ENCODE results near the gene UTP4.

UTP4 gene

DNA sequence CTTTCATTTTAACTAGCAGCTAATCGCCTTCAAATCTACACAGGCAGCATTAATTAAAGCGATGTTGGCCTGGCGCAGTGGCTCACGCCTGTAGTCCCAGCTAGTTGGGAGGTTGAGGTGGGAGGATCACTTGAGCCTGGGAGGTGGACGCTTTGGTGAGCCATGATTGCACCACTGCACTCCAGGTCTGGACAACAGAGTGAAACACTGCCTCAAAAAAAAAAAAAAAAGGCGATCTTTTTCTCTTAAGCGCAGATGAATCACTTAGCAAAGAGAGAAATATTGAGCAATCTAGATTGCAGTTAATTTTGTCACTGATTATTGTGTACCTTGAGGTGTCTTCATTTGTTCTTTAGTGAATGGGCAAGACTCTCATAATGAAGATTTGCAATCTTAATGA, 66.9 kb downstream of the UTP4 start:
- Histone ChIP-seq H3K27me3 (ENCODE audit: control insufficient read depth in 1 of 2, insufficient read depth in 2 of 2, low read length in 2 of 2) (no peaks in the 10 kb centered on the region), H3K4me1 (ENCODE audit: insufficient read depth, low read length) (peaks cover 14% of the 10 kb centered on the region), H3K27ac (ENCODE audit: low read depth, low read length) (no peak overlapping the region), H3K4me3 (ENCODE audit: low read depth in 1 of 2, low read length in 2 of 2) (no peak overlapping the region), H3K36me3 (ENCODE audit: insufficient read depth, low read length) (no peaks in the 10 kb centered on the region), H3K9ac (ENCODE audit: low read length) (no peak overlapping the region), H3K9me3 (ENCODE audit: low read length) (no peaks in the 10 kb centered on the region)

DNA sequence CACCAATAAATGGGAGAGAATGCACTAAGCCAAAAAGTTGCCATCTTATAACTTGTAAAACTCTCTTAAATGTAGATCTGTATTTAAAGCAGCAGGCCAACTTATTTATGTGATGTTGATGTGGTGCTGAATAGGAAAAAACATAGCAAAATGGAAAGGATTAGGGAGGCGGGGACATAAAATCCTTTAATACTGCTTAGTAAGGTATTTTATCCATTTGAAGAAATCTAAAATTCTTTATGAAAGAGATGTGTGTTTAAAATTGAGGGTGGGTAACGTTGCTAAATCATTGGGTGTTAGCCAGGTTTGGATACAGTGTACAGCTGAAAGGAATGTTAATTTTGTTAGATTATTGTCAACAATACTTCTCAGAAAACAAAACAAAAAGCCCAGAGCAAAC, 68.8 kb downstream of the UTP4 start:
- Histone ChIP-seq H3K4me1 (ENCODE audit: insufficient read depth, low read length) (peaks cover 9% of the 10 kb centered on the region), H3K27me3 (ENCODE audit: control insufficient read depth in 1 of 2, insufficient read depth in 2 of 2, low read length in 2 of 2) (no peaks in the 10 kb centered on the region), H3K36me3 (ENCODE audit: insufficient read depth, low read length) (no peaks in the 10 kb centered on the region), H3K27ac (ENCODE audit: low read depth, low read length) (no peak overlapping the region), H3K4me3 (ENCODE audit: low read depth in 1 of 2, low read length in 2 of 2) (no peak overlapping the region), H3K9ac (ENCODE audit: low read length) (no peak overlapping the region), H3K9me3 (ENCODE audit: low read length) (no peaks in the 10 kb centered on the region)

DNA sequence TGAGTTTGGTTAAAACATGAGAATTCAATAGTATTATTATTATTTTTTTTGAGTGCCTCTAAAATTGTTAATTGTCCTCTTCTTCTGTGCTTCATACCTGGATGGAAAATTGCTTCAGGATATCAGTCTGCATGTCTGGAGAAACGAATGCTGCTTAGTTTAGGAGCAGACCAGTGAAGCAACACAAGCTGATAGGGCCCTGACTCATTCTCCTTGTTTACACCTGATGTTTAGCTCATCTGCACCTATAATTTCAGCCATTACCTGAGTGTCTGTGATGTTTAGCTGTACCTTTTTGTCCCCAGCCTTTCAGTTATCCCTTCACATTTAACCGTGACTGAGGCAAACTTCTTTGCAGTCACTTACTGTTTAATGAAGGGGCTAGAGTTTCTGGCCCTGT, 69.3 kb downstream of the UTP4 start:
- Histone ChIP-seq H3K9ac (ENCODE audit: low read length) (no peak overlapping the region), H3K4me1 (ENCODE audit: insufficient read depth, low read length) (peaks cover 9% of the 10 kb centered on the region), H3K9me3 (ENCODE audit: low read length) (no peaks in the 10 kb centered on the region), H3K4me3 (ENCODE audit: low read depth in 1 of 2, low read length in 2 of 2) (no peak overlapping the region), H3K27me3 (ENCODE audit: control insufficient read depth in 1 of 2, insufficient read depth in 2 of 2, low read length in 2 of 2) (no peaks in the 10 kb centered on the region), H3K27ac (ENCODE audit: low read depth, low read length) (no peak overlapping the region), H3K36me3 (ENCODE audit: insufficient read depth, low read length) (no peaks in the 10 kb centered on the region)

DNA sequence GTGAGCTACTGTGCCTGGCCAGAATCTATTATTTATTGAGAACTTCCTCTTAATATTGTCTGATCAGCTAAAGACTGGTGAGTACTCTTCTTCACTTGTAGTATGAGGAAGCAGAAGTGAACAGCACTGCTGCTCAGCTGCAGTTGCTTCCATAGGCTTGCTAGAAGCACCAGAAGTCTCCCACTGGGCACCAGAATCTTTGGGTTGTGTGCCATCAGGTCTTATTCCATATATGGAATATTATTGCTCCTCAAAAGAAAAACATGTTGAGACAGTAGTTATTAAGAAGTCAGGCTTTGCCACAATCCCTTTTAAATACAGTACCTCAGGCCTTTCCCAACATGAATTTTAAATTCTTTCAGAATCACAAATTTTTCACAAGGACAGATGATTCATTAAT, 71.7 kb downstream of the UTP4 start:
- H3K4me1 ChIP-seq (ENCODE audit: insufficient read depth, low read length) = peaks cover 9% of the 10 kb centered on the region
- H3K27ac ChIP-seq (ENCODE audit: low read depth, low read length) = no peak overlapping the region

DNA sequence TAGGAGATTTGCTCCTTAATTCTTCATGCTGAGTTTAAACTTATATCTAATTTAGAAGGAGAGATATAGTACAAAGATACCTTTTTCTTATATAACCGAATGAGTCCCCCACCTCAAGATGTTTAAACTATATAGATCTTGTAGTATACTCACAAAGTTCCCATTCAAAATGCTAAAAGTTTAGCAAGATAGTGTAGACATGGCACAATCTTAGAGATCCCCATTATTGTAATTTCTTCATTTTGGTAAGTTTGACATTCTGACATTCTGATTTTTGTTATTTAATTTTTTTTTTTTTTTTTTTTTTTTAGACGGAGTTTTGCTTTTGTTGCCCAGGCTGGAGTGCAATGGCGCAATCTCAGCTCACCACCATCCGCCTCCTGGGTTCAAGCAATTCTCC, 77.3 kb downstream of the UTP4 start:
- no peaks in the 10 kb centered on the region for H3K27me3 ChIP-seq (ENCODE audit: control insufficient read depth in 1 of 2, insufficient read depth in 2 of 2, low read length in 2 of 2)
- no peaks in the 10 kb centered on the region for H3K9me3 ChIP-seq (ENCODE audit: low read length)
- H3K27ac ChIP-seq (ENCODE audit: low read depth, low read length) = no peak overlapping the region
- H3K4me1 ChIP-seq (ENCODE audit: insufficient read depth, low read length) = peaks cover 3% of the 10 kb centered on the region
- no peaks in the 10 kb centered on the region for H3K36me3 ChIP-seq (ENCODE audit: insufficient read depth, low read length)
- no peak overlapping the region for H3K9ac ChIP-seq (ENCODE audit: low read length)
- H3K4me3 ChIP-seq (ENCODE audit: low read depth in 1 of 2, low read length in 2 of 2) = no peak overlapping the region

More for the DNA sequence above, 71.7 kb downstream of the UTP4 start:
- Histone ChIP-seq H3K27me3 (ENCODE audit: control insufficient read depth in 1 of 2, insufficient read depth in 2 of 2, low read length in 2 of 2) (no peaks in the 10 kb centered on the region), H3K9me3 (ENCODE audit: low read length) (no peaks in the 10 kb centered on the region), H3K4me3 (ENCODE audit: low read depth in 1 of 2, low read length in 2 of 2) (no peak overlapping the region), H3K9ac (ENCODE audit: low read length) (no peak overlapping the region), H3K36me3 (ENCODE audit: insufficient read depth, low read length) (no peaks in the 10 kb centered on the region)

DNA sequence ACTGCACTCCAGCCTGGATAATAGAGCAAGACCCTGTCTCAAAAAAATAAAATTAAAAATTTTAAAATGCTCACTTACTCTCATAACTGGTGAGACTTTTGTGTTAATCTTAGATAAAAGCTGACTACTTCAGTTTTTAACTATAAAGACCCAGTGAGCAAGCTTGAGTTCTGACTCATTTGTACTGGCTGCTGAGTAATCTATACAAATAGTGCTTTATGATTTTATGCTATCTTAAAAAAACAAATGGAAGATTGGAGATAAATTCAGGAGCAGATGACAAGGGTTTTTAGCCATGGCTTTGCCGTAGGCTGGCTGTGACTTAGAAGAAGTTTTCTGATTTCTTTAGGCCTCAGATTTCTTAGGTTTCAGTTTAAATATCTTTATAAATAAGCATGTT, 85.0 kb downstream of the UTP4 start:
- Histone ChIP-seq H3K27ac (ENCODE audit: low read depth, low read length) (no peak overlapping the region), H3K36me3 (ENCODE audit: insufficient read depth, low read length) (no peaks in the 10 kb centered on the region), H3K4me1 (ENCODE audit: insufficient read depth, low read length) (peaks cover 4% of the 10 kb centered on the region), H3K4me3 (ENCODE audit: low read depth in 1 of 2, low read length in 2 of 2) (no peak overlapping the region), H3K9ac (ENCODE audit: low read length) (no peak overlapping the region), H3K27me3 (ENCODE audit: control insufficient read depth in 1 of 2, insufficient read depth in 2 of 2, low read length in 2 of 2) (no peaks in the 10 kb centered on the region), H3K9me3 (ENCODE audit: low read length) (no peaks in the 10 kb centered on the region)
